Stimulated activated CD8-positive, alpha-beta memory T cell treated with anti-CD3 and anti-CD28 coated beads, Interleukin-7, amount 100 ng/mL, for 48 hours (primary cell): ENCODE results near the gene EIF1AX.
A peak's percentile ranks its signal among the peaks of the same experiment; 100 is the strongest.
"Not testable (repeated sequence)": the region's sequence is repeated elsewhere in the genome, so short reads cannot be mapped to it uniquely, and the experiment has no call there.

Experiments
- DNase-seq, 2 donors: peaks; one replicate each; pipeline ENCODE4 v3.0.0-alpha.2; 2020; ENCODE audit warnings: low read depth in 1 of 2; ENCODE audit errors: extremely low read depth in 1 of 2

Gene EIF1AX

DNA sequence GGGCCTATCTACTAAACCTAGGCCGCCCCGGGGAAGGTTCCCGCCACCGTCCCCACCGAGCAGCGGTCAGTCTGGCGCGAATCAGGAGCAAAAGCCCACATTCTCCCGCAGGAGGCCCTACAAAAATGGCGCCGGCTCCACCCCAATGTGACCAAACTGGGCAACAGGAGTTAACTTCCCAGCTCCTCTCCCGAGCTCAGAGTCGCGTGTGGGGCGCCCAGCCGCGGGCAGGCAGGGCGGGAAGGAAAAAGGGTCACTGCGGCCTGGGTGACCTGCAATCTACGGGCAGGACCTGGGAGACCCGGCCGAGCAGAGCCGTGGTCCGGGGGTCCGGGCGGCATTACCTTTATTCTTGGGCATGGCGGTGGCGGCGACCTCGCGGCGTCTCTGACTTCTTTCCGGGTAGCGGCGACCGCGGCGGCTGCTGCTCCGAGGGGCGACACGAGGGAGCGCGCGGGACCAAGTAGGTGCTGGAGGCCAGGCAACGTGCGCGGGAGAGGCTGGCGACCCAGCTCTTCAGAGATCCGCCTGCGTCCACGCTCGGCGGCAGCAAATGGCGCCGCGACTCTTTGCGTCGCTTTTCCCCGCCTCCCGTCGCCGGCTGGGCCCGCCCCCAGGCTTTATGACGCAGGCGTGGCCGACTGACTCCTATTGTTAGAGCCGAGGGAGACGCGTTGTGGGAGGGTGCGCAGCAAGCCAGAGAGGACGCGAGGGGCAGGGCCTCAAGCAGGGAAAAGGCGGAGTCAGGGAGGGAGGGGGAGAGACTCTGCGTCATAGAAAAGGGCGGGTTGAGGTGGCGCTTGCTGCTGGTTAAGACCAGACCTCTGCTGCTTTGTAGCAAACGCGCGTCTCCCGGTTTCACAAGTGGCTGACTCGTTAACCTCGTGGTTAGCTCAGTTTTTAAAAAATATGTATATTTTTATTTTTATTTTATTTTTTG lies at the start of gene EIF1AX:
Gene EIF1AX (minus strand): TSS at position 558 of the 940 bp plus-strand sequence. CDS start 198 bp downstream, at position 360.
- DNase-seq: peak; percentile 91 to 95

- no peak for DNase-seq
These were observed 47.5 kb upstream of the EIF1AX start for GRCh38 chrX:20189171-20189570.

DNA sequence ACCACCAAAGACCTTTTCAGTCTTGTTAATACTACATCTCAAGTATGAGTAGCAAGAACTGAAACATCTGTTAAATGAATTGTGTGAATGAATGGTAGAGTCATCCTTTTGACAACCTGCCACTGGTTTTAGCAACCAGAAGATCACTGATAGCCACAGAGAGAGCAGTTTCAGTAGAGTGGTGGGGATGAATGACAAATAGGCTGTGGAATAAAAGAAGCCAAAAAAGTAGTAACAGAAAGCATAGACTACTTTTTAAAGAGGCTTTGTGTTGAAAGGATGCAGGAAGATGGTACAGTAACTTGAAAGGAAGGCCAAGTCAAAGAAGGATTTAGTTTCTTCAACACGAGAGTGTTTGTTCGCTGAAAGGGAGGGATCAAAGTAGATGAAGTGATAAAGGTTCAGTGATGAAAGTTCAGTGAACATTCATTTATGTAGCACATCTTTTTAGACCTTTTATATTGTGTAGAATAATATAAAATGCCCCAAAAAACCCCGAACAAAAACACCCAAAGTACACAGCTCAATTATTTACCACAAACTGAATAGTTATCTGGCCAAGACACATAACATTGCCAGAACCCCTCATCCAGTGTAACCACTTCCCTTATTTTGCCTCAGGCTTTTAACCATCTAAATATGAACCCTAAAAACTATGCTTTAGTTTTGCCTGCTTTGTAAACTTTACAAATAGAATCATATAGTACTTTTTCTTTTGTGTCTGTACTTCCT lies 40.1 kb upstream of the EIF1AX start:
- no peak for DNase-seq

DNA sequence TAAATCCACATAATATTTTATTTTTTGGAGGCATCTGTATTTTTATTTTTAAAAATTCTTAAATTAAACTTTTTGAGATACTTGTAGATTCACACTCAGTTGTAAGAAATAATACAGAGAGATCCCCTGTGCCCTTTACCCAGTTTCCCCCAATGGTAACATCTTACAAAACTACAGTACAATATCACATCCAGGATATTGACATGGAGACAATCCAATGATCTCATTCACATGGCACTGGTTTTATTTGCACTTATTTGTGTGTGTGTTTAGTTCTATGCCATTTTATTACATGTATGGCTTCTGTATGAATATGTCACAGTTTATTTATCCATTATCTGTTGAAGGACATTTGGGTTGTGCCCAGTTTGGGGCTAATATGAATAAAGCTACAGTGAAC lies 35.5 kb upstream of the EIF1AX start:
- DNase-seq: no peak

- DNase-seq: no peak
These were observed 32.2 kb upstream of the EIF1AX start for GRCh38 chrX:20173856-20174255.

DNA sequence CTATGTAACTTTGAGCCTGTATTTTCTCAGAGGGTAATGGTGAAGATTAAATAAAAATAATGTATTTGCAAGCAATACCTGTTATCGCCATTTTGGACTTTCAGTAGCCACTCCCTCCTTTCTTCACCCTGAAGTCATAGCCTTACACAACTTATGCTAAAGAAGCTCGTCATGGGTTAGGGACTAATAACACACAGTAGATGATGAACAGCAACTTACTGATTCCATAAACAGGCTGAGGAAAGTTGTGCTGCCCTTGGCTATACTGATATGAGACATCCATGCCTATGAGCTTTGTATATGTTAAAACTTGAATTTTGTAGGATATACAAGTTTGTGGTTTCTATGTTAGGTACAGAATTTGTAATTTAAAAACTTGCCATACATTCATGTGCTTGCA lies 31.7 kb upstream of the EIF1AX start:
- DNase-seq: no peak

DNA sequence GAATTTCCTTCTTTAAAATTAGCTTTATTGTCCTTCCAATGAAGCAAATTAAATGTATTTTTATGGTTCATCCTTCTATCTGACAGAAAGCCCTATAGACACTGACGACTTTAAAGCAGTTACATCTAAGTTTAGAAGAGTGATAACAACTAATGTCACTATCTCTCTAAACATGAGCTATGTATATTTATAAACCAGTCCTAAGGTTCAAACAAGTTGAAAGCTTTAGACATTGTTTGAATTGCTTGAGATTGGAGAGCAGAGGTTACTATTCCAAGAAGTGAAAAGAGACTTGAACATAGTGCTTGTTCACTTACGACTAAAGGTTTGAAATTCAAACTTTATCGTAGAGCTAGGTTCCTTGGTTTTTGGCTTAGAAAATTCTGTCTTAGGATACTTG lies 30.2 kb upstream of the EIF1AX start:
- DNase-seq: no peak

DNA sequence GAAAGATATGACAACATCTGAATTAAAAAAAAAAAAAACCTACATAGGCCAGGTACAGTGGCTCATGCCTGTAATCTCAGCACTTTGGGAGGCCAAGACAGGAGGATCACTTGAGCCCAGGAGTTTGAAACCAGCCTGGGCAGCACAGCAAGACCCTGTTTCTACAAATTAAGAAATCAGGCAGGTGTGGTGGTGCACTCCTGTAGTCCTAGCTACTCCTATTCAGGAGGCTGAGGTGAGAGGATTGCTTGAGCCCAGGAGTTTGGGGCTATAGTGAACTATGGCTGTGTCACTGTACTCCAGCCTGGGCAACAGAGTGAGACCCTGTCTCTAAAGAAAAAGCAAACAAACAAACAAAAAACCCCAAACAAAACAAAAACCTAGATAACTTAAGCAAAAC lies 20.9 kb upstream of the EIF1AX start:
- not testable (repeated sequence) for DNase-seq

- no peak for DNase-seq
These were observed 18.3 kb upstream of the EIF1AX start for GRCh38 chrX:20159797-20160385.

DNA sequence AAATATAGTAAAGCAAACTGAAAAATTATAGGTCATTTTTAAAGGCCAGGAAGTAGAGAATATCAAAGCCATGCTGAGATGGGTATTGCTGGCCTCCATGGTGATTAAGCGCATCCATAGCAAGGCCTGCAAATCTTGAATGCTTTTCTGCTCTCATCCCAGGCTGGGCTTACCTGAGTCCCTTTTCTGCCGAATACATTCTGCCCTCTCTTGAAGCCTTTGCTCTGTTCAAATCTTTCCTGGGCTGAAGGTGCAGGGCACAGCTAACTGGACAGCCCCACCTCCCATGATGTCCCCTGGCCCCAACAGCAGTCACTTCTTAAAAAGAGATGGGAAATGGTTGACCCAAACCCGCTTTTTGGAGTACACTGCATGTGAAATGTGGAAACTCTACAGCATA lies 10.1 kb upstream of the EIF1AX start:
- no peak for DNase-seq

GRCh38 chrX:20149326-20149725 lies 7.7 kb upstream of the EIF1AX start:
- no peak for DNase-seq

DNA sequence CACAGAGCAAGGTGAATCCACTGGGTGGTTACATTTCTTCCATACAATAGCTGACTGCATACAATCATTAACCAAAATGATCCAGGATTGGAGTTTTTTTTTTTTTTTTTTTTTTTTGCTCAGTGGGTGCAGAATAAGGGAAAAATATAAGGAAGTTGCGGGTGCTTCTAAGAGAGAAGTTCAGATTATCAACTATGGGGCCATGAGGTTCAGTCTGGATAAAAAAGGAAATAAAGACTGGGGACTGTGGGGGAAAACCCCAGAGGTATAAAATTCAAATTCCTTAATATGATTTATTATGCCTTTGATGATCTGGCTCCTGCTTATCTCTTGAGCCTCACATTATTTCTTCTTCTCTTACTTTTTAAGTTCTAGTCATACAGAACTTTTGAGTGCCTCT lies 5.9 kb upstream of the EIF1AX start:
- DNase-seq: no peak

DNA sequence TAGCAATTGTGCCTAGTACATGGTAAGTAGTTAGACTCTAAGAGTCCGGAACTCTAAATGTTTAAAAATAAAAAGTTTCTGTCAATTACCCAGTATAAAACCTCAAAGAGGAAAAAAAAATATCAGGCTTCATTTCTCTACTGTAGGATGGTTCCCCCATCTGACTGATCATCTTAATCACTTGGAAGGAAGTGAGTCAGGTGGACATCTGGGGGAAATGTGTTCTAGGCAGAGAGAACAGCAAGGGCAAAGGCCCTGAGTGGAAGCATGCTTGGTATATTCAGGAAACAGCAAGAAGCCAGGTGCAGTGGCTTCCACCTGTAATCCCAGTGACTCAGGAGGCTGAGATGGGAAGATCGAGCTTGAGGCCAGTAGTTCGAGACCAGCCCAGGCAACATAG lies 2.9 kb upstream of the EIF1AX start:
- DNase-seq: no peak

GRCh38 chrX:20143561-20143960 lies 1.9 kb upstream of the EIF1AX start:
- no peak for DNase-seq

- DNase-seq: no peak
These were observed 1.5 kb upstream of the EIF1AX start for GRCh38 chrX:20143111-20143510.

GRCh38 chrX:20140420-20140819 lies 1.2 kb downstream of the EIF1AX start:
- DNase-seq: no peak

- DNase-seq: no peak
These were observed 1.7 kb downstream of the EIF1AX start for GRCh38 chrX:20139966-20140365.

DNA sequence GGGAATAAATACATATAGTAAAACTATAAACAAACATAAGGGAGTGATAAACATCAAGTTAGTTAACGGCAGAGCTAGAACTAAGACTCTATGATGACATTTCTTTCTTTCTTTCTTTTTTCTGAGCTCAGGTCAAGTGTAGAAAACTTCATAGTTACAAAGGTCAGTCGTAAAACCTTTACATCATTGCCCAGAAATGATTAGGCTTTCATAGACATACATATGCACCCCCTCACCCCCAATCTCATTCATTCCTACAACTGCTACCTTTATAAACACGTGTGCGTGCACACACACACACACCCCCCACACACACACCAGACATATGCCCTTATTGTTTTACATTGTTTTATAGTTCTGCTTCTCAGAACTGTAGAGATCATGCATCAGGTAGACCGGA lies 5.7 kb downstream of the EIF1AX start:
- no peak for DNase-seq

DNA sequence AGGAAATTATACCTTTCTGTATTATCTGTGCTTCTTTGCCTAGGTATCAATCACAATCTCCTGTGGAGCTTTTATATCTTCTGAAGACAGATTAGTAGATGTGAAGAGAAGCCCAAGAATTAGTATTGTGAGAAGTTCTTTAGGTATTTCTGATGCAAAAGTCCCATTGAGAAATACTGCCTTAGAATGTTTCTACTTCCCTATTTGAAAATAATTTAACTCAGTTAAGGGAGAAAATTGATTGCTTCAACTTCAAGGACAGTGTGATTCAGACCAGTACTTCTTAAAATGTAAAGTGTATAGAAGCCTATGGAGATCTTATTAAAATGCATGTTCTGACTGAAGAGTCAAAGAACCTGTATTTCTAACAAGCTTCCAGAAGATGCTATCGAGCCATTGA lies 9.0 kb downstream of the EIF1AX start:
- DNase-seq: no peak

DNA sequence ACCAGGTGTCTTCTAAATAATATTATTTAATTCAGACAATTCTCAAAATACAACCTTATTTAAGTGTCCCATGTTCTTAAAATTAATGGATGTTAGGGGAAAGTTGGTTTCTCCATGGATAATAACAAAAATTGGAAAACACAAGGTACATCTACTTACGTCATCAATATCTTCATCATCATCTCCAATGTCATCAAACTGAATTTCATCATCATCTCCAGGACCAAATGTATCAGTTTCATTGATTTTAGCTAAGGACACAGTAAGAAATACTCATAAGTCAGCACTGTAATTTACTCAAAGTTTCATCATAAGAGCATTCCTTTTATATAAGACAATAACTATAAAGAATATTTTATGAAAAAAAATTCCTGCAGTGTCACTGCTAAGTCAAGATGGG lies 11.3 kb downstream of the EIF1AX start:
- no peak for DNase-seq

GRCh38 chrX:20129547-20129946 lies 12.1 kb downstream of the EIF1AX start:
- DNase-seq: no peak

DNA sequence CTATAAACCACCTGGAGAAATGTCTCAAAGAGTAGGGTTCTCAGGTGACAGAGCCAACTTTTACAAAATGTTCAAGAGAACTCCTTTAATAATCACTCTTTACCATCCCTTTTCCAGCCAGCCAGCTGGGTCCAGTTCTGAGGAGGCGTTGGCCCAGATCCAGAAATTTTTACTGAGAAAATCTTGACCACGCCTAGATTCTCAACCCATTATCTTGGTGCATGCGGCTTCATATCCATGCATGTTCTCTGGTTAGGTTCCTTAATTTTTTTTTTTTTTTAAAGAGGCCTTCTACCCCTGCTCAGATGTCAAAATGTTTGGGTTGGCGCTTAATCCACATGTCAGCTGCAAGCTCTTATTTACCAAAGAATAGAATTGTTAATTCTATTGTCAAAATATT lies 13.0 kb downstream of the EIF1AX start:
- no peak for DNase-seq
